Fibroblast of lung (primary cell): ENCODE measurements around the gene CGA.

Experiments used
- CTCF ChIP-seq, 2 donors: IDR thresholded peaks in 1 of 2; conservative IDR thresholded peaks in 1 of 2; 1 replicate in 1 of 2; 2 replicates in 1 of 2; pipeline ENCODE4 v1.5.1; 2011 to 2012; ENCODE audit warnings: low read length in 2 of 2, control low read depth in 1 of 2, inconsistent platforms in 1 of 2, low read depth in 1 of 2, mild to moderate bottlenecking in 1 of 2
- EZH2 ChIP-seq: IDR thresholded peaks from 2 replicates; pipeline ENCODE4 v1.5.1; 2012; ENCODE audit warnings: low read length, control low read depth, mild to moderate bottlenecking; ENCODE audit errors: missing control alignments

GRCh38 chr6:87089135-87089534, 5.8 kb downstream of the CGA start:
- TF ChIP-seq CTCF (conservative IDR thresholded peaks at IDR 0.05 in 1 of 2, IDR thresholded peaks at IDR 0.05 in 1 of 2; ENCODE audit: low read depth in 1 of 2, low read length in 2 of 2) (no peak), EZH2 (no peak)
